HEK293 (cell line): Measurements from ENCODE around the gene CEBPB.

Experiments
- CTCF ChIA-PET: fragments of 350-600 bp; formaldehyde crosslinking; extraction: SDS; loops from one replicate; lab custom pipeline; 2021; ENCODE audit warnings: antibody characterized with exemption; lab: Yijun Ruan, JAX
- POLR2A ChIA-PET: fragments of 300-600 bp; formaldehyde crosslinking; extraction: SDS; loops from one replicate; lab custom pipeline; 2020; ENCODE audit warnings: antibody characterized with exemption, inconsistent platforms; lab: Yijun Ruan, JAX
- H3K27ac ChIP-seq: fragments of 200-500 bp; sonication (Bioruptor generic); 2 replicates; pipeline ENCODE4 v1.5.1; 2014; ENCODE audit warnings: low read depth, low read length, control low read depth, inconsistent platforms; ENCODE audit errors: extremely low read depth
- H3K36me3 ChIP-seq, 2 experiments: fragments of 200-500 bp in 1 of 2; sonication (Bioruptor generic) in 1 of 2; 1 replicate in 1 of 2; 2 replicates in 1 of 2; pipeline ENCODE4 v1.5.1; 2014 to 2017; ENCODE audit warnings: inconsistent platforms in 2 of 2, low read length in 2 of 2; ENCODE audit not compliant: control insufficient read depth in 2 of 2, insufficient read depth in 1 of 2
- H3K4me1 ChIP-seq: fragments of 200-500 bp; sonication (Bioruptor generic); 2 replicates; pipeline ENCODE4 v1.5.1; 2014; ENCODE audit warnings: mild to moderate bottlenecking, low read length, inconsistent platforms; ENCODE audit not compliant: control insufficient read depth, insufficient read depth
- H3K4me3 ChIP-seq: 2 replicates; pipeline ENCODE4 v1.5.1; 2011; ENCODE audit warnings: low read depth, mild to moderate bottlenecking, control low read depth, low read length, moderate library complexity
- H3K9me3 ChIP-seq: fragments of 200-500 bp; sonication (Bioruptor generic); 2 replicates; pipeline ENCODE4 v1.5.1; 2014; ENCODE audit warnings: low read depth, low read length, inconsistent platforms; ENCODE audit not compliant: control insufficient read depth, insufficient read depth
- AEBP2 ChIP-seq: fragments of 450-650 bp; formaldehyde crosslinking; IDR thresholded peaks from 2 replicates; pipeline ENCODE4 v1.5.1; 2016; ENCODE audit warnings: missing biosample characterization, missing genetic modification characterization, borderline replicate concordance
- HOXD13 ChIP-seq: sonication (generic); formaldehyde crosslinking; IDR thresholded peaks from 2 replicates; pipeline ENCODE4 v1.8.0; 2022; ENCODE audit warnings: missing genetic modification reagents, borderline replicate concordance
- KLF8 ChIP-seq: fragments of 450-650 bp; formaldehyde crosslinking; IDR thresholded peaks from 2 replicates; pipeline ENCODE4 v1.5.1; 2016; ENCODE audit warnings: missing biosample characterization, missing genetic modification characterization
- PBX3 ChIP-seq: sonication (generic); formaldehyde crosslinking; IDR thresholded peaks from 2 replicates; pipeline ENCODE4 v1.8.1; 2022; ENCODE audit warnings: mild to moderate bottlenecking, moderate library complexity, missing genetic modification reagents
- SCRT2 ChIP-seq: fragments of 450-650 bp; formaldehyde crosslinking; IDR thresholded peaks from 2 replicates; pipeline ENCODE4 v1.5.1; 2016; ENCODE audit warnings: missing biosample characterization, missing genetic modification characterization
- SP3 ChIP-seq: fragments of 450-650 bp; formaldehyde crosslinking; IDR thresholded peaks from 2 replicates; pipeline ENCODE4 v1.5.1; 2016; ENCODE audit warnings: missing biosample characterization, missing genetic modification characterization
- ZBTB17 ChIP-seq: fragments of 450-650 bp; formaldehyde crosslinking; IDR thresholded peaks from 2 replicates; pipeline ENCODE4 v1.5.1; 2016; ENCODE audit warnings: missing biosample characterization, missing genetic modification characterization
- ZNF132 ChIP-seq: fragments of 450-650 bp; formaldehyde crosslinking; IDR thresholded peaks from 2 replicates; pipeline ENCODE4 v1.5.1; 2017; ENCODE audit warnings: missing biosample characterization, missing genetic modification characterization, borderline replicate concordance
- ZNF24 ChIP-seq: fragments of 450-650 bp; formaldehyde crosslinking; IDR thresholded peaks from 2 replicates; pipeline ENCODE4 v1.5.1; 2016; ENCODE audit warnings: missing biosample characterization, missing genetic modification characterization
- ZNF26 ChIP-seq: fragments of 450-650 bp; formaldehyde crosslinking; IDR thresholded peaks from 2 replicates; pipeline ENCODE4 v1.5.1; 2016; ENCODE audit warnings: missing biosample characterization, missing genetic modification characterization
- ZNF280D ChIP-seq: fragments of 450-650 bp; formaldehyde crosslinking; IDR thresholded peaks from 2 replicates; pipeline ENCODE4 v1.5.1; 2016; ENCODE audit warnings: missing biosample characterization, missing genetic modification characterization
- ZNF311 ChIP-seq: fragments of 450-650 bp; formaldehyde crosslinking; IDR thresholded peaks from 2 replicates; pipeline ENCODE4 v1.5.1; 2017; ENCODE audit warnings: missing biosample characterization, missing genetic modification characterization, borderline replicate concordance
- ZNF391 ChIP-seq: fragments of 450-650 bp; formaldehyde crosslinking; IDR thresholded peaks from 2 replicates; pipeline ENCODE4 v1.5.1; 2016; ENCODE audit warnings: low read depth, missing biosample characterization, missing genetic modification characterization, borderline replicate concordance
- ZNF610 ChIP-seq: fragments of 450-650 bp; formaldehyde crosslinking; IDR thresholded peaks from 2 replicates; pipeline ENCODE4 v1.5.1; 2016; ENCODE audit warnings: missing biosample characterization, missing genetic modification characterization, borderline replicate concordance
- ZNF629 ChIP-seq: fragments of 450-650 bp; formaldehyde crosslinking; IDR thresholded peaks from 2 replicates; pipeline ENCODE4 v1.5.1; 2017; ENCODE audit warnings: missing biosample characterization, missing genetic modification characterization
- ZNF664 ChIP-seq: fragments of 450-650 bp; formaldehyde crosslinking; IDR thresholded peaks from 2 replicates; pipeline ENCODE4 v1.5.1; 2016; ENCODE audit warnings: missing biosample characterization, missing genetic modification characterization
- ZNF768 ChIP-seq: fragments of 450-650 bp; formaldehyde crosslinking; IDR thresholded peaks from 2 replicates; pipeline ENCODE4 v1.5.1; 2018; ENCODE audit warnings: missing biosample characterization, mild to moderate bottlenecking, missing genetic modification characterization
- ZNF830 ChIP-seq: fragments of 450-650 bp; IDR thresholded peaks from 2 replicates; pipeline ENCODE4 v1.5.0; 2018; ENCODE audit warnings: missing biosample characterization, missing genetic modification characterization, low read depth, mild to moderate bottlenecking, moderate library complexity
- ZSCAN30 ChIP-seq: fragments of 450-650 bp; IDR thresholded peaks from 2 replicates; pipeline ENCODE4 v1.5.1; 2018; ENCODE audit warnings: missing biosample characterization, mild to moderate bottlenecking, missing genetic modification characterization, moderate library complexity

CEBPB gene

GRCh38 chr20:50198716-50199115 is 8.1 kb downstream of the CEBPB start:
- ChIA-PET POLR2A (no interaction called here), CTCF (no interaction called here)
- Histone ChIP-seq H3K9me3 (no peaks in the 10 kb centered on the region), H3K4me1 (no peaks in the 10 kb centered on the region), H3K27ac (no peak overlapping the region), H3K4me3 (no peak overlapping the region), H3K36me3 (peaks cover 0 to 6% of the 10 kb centered on the region in 2 experiments; a peak in 1 of 3 replicates)
- TF ChIP-seq ZNF132 (tag by site-specific recombination) (no peak), ZNF664 (tag by site-specific recombination) (peak; percentile 60), ZNF768 (tag by site-specific recombination) (peak; percentile 93; the same call in 1 of the 2 replicates), ZNF610 (tag by site-specific recombination) (no peak)

- ChIA-PET POLR2A (no interaction called here), CTCF (interaction anchor here (0.6 kb wide), 1 partner anchor 237 kb away, joined by 3 read pairs; no protein-coding TSS in a partner anchor)
- TF ChIP-seq SCRT2 (tag by site-specific recombination) (no peak), ZNF391 (tag by site-specific recombination) (no peak), SP3 (no peak), KLF8 (no peak), ZNF24 (tag by site-specific recombination) (no peak), ZNF26 (tag by site-specific recombination) (no peak), ZNF280D (tag by site-specific recombination) (peak; percentile 62; the same call in 1 of the 2 replicates), HOXD13 (CRISPR knock-in tag) (no peak)
- Histone ChIP-seq H3K4me1 (no peaks in the 10 kb centered on the region), H3K4me3 (no peak overlapping the region), H3K36me3 (no peaks in the 10 kb centered on the region), H3K9me3 (no peaks in the 10 kb centered on the region), H3K27ac (no peak overlapping the region)
These were observed 9.1 kb downstream of the CEBPB start for GRCh38 chr20:50199703-50200102.

GRCh38 chr20:50200482-50201104 is 10.0 kb downstream of the CEBPB start:
- CTCF ChIA-PET: interaction anchor here (0.5 kb wide), 1 partner anchor 12 kb away, joined by 4 read pairs; no protein-coding TSS in a partner anchor
- H3K27ac ChIP-seq: no peak overlapping the region
- TF ChIP-seq ZNF311 (tag by site-specific recombination): no peak
- no peak for TF ChIP-seq PBX3 (CRISPR knock-in tag)
- no peak for TF ChIP-seq AEBP2 (tag by site-specific recombination)
- no peak for TF ChIP-seq ZNF830 (tag by site-specific recombination)
- TF ChIP-seq ZNF629 (tag by site-specific recombination): no peak
- TF ChIP-seq ZBTB17 (tag by site-specific recombination): no peak
- no peak for TF ChIP-seq ZSCAN30 (tag by site-specific recombination)

More at GRCh38 chr20:50200482-50201104, 10.0 kb downstream of the CEBPB start:
- POLR2A ChIA-PET: interaction anchor here (0.5 kb wide), 1 partner anchor 22 kb away, joined by 4 read pairs; no protein-coding TSS in a partner anchor
- no peaks in the 10 kb centered on the region for H3K9me3 ChIP-seq
- H3K4me1 ChIP-seq: no peaks in the 10 kb centered on the region
- H3K4me3 ChIP-seq: no peak overlapping the region
- H3K36me3 ChIP-seq: no peaks in the 10 kb centered on the region
